DOHH2 (cell line): ENCODE results near the gene FBLN2.

ENCODE experiments used
- EZH2phosphoT487 ChIP-seq: fragments of 200-600 bp; sonication (generic); IDR thresholded peaks from 2 replicates; pipeline ENCODE4 v1.6.1; 2017; ENCODE audit warnings: borderline replicate concordance, mild to moderate bottlenecking, antibody characterized with exemption, low read length, moderate library complexity, mixed read lengths
- TF ChIP-seq, protein P1 (sequence below): fragments of 200-600 bp; sonication (generic); IDR thresholded peaks from one replicate; pipeline ENCODE4 v1.5.1; 2014; ENCODE audit warnings: antibody characterized with exemption, mild to moderate bottlenecking, low read depth, low read length; ENCODE audit not compliant: poor library complexity, severe bottlenecking

DNA sequence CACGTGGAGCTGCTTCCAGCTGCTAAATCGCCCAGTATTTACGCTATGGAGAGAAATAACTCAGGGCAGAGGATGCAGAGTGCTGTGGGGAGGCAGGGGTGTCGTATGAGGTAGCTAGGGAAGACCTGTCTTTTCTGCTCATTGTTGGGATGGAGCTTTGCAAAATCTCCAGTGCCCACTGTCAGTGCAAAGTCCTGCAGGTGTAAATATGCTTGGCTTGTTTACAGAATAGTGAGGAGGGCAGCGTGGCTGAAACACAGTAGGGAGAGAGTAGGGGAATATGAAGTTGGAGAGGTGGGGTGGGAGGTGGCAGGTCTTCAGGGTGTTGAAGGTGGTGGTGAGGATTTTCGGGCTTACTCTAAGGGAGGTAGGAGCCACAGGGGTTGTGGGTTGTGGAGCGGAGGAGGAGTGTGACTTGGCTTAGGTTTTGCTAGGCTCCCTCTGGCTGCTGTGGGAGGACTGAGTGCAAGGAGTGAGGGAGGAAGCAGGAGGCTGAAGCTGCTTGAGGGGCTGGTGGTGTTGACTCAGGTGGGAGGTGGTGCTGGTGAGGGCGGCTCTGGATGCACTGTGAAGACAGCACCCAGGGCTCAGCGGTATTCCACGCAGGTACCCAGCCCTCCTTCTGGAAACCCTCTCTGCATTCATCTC, 125.7 kb downstream of the FBLN2 start:
- TF ChIP-seq, protein P1, sequence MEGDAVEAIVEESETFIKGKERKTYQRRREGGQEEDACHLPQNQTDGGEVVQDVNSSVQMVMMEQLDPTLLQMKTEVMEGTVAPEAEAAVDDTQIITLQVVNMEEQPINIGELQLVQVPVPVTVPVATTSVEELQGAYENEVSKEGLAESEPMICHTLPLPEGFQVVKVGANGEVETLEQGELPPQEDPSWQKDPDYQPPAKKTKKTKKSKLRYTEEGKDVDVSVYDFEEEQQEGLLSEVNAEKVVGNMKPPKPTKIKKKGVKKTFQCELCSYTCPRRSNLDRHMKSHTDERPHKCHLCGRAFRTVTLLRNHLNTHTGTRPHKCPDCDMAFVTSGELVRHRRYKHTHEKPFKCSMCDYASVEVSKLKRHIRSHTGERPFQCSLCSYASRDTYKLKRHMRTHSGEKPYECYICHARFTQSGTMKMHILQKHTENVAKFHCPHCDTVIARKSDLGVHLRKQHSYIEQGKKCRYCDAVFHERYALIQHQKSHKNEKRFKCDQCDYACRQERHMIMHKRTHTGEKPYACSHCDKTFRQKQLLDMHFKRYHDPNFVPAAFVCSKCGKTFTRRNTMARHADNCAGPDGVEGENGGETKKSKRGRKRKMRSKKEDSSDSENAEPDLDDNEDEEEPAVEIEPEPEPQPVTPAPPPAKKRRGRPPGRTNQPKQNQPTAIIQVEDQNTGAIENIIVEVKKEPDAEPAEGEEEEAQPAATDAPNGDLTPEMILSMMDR, result no peak
- TF ChIP-seq EZH2phosphoT487, result no peak
